HepG2 (cell line): ENCODE measurements around the gene TIMM10. TPM values are rescaled to one million over a fixed set of nuclear protein-coding genes. Genes with fewer than 3 reads are reported as not detected.
A peak's percentile ranks its signal among the peaks of the same experiment; 100 is the strongest.

Experiments
- HNF4A ChIP-seq: sonication (generic); formaldehyde crosslinking; IDR thresholded peaks from 2 replicates; pipeline ENCODE4 v1.4.0; 2020; ENCODE audit warnings: missing genetic modification reagents
- THYN1 ChIP-seq: sonication (generic); formaldehyde crosslinking; IDR thresholded peaks from 2 replicates; pipeline ENCODE4 v1.8.1; 2023; ENCODE audit warnings: low read depth, mild to moderate bottlenecking, moderate library complexity, missing genetic modification reagents, borderline replicate concordance
- ZNF839 ChIP-seq: sonication (generic); formaldehyde crosslinking; IDR thresholded peaks from 2 replicates; pipeline ENCODE4 v1.4.0; 2020; ENCODE audit warnings: missing genetic modification reagents, mild to moderate bottlenecking, borderline replicate concordance
- polyA plus RNA-seq, 8 experiments: library from polyadenylated mRNA; depleted of rRNA in 3 of 8; stranded (reverse) in 7 of 8; unstranded in 1 of 8; fragments of >200 nt; fragmentation: Illumina TruSeq in 4 of 8; extraction: Trizol in 4 of 8; gene quantifications; 2 replicates each; pipeline versions ENCODE4 v1.2.1 to v1.2.3, GENCODE V29; 2011 to 2016; ENCODE audit warnings: low read depth in 4 of 8, missing spikeins in 1 of 8, mixed read lengths in 1 of 8; ENCODE audit not compliant: insufficient read depth in 1 of 8
- total RNA-seq, 5 experiments: library from RNA; depleted of rRNA; stranded (reverse); fragments of >200 nt; fragmentation: Illumina TruSeq; extraction: Trizol; gene quantifications; 2 replicates each; pipeline ENCODE4 v1.2.3, GENCODE V29; 2016; ENCODE audit warnings: low read depth in 1 of 5
- TF ChIP-seq, protein P1 (sequence below): sonication (generic); formaldehyde crosslinking; IDR thresholded peaks from 2 replicates; pipeline ENCODE4 v1.4.0; 2020; ENCODE audit warnings: missing genetic modification reagents
- TF ChIP-seq, protein P2 (sequence below): sonication (generic); formaldehyde crosslinking; IDR thresholded peaks from 2 replicates; pipeline ENCODE4 v1.8.0; 2022; ENCODE audit warnings: mild to moderate bottlenecking, missing genetic modification reagents
- TF ChIP-seq, protein P3 (sequence below), 2 experiments: fragments of 450-650 bp in 1 of 2; sonication (generic) in 1 of 2; formaldehyde crosslinking in 1 of 2; IDR thresholded peaks; 2 replicates each; pipeline versions ENCODE4 v1.6.1 to v1.8.0; 2016 to 2022; ENCODE audit warnings: antibody characterized with exemption in 1 of 2, mild to moderate bottlenecking in 1 of 2, missing genetic modification reagents in 1 of 2
- TF ChIP-seq, protein P4 (sequence below): sonication (generic); formaldehyde crosslinking; IDR thresholded peaks from 2 replicates; pipeline ENCODE4 v1.5.0; 2020; ENCODE audit warnings: mild to moderate bottlenecking, missing genetic modification reagents

The TIMM10 gene
- total and polyA plus RNA-seq, 2 of the 13 experiments (the other 11 are each of a cell fraction or from before 2014, with no cell fraction given) = 67.8 to 82.2 TPM

DNA sequence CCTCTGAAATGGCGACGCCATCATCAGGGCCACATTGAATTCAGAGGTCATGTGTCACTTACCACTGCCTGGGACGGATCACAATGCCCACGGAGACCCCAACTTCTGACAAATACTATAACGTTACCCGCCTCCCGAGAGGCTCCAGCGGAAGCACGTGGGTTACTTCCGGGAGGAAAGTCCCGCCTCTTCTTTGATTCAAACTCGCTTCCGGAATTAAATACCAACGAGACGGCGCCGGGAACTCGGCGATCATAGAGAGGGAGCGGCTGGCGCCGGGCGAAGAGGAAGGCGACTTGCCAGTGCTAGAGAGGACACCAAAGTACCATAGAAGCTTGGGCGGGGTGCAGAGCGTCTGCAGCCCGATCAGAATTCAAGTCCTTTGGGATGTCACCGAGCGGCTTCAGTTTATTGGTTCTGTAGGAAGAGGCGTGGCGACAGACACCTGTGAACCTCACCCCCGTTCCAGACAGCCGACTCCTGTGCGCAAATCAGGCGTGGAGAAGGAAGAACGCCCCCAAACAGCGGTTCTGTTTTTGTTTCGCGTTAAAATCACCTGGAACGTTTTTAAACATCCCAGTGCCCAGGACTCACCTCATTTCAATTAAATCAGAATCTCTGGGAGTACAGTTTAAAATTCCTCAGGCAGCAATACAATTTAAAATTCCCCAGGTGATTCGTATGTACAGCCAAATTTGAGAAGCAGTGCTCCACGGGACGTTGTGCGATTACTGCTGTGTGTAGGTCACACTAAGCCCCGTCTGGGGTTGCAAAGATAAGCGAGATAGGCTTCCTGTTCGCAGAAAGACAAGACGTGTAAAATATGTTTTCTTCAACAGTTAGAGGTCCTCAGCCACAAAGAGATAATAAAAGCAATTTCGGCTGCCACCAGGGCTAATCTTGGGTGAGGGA is at the start of gene TIMM10 (continued):
- TF ChIP-seq, protein P1, sequence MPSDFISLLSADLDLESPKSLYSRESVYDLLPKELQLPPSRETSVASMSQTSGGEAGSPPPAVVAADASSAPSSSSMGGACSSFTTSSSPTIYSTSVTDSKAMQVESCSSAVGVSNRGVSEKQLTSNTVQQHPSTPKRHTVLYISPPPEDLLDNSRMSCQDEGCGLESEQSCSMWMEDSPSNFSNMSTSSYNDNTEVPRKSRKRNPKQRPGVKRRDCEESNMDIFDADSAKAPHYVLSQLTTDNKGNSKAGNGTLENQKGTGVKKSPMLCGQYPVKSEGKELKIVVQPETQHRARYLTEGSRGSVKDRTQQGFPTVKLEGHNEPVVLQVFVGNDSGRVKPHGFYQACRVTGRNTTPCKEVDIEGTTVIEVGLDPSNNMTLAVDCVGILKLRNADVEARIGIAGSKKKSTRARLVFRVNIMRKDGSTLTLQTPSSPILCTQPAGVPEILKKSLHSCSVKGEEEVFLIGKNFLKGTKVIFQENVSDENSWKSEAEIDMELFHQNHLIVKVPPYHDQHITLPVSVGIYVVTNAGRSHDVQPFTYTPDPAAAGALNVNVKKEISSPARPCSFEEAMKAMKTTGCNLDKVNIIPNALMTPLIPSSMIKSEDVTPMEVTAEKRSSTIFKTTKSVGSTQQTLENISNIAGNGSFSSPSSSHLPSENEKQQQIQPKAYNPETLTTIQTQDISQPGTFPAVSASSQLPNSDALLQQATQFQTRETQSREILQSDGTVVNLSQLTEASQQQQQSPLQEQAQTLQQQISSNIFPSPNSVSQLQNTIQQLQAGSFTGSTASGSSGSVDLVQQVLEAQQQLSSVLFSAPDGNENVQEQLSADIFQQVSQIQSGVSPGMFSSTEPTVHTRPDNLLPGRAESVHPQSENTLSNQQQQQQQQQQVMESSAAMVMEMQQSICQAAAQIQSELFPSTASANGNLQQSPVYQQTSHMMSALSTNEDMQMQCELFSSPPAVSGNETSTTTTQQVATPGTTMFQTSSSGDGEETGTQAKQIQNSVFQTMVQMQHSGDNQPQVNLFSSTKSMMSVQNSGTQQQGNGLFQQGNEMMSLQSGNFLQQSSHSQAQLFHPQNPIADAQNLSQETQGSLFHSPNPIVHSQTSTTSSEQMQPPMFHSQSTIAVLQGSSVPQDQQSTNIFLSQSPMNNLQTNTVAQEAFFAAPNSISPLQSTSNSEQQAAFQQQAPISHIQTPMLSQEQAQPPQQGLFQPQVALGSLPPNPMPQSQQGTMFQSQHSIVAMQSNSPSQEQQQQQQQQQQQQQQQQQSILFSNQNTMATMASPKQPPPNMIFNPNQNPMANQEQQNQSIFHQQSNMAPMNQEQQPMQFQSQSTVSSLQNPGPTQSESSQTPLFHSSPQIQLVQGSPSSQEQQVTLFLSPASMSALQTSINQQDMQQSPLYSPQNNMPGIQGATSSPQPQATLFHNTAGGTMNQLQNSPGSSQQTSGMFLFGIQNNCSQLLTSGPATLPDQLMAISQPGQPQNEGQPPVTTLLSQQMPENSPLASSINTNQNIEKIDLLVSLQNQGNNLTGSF (CRISPR knock-in tag) = no peak
- TF ChIP-seq HNF4A (CRISPR knock-in tag) = peak; percentile 38; the same call in 1 of the 2 replicates
- TF ChIP-seq, protein P2, sequence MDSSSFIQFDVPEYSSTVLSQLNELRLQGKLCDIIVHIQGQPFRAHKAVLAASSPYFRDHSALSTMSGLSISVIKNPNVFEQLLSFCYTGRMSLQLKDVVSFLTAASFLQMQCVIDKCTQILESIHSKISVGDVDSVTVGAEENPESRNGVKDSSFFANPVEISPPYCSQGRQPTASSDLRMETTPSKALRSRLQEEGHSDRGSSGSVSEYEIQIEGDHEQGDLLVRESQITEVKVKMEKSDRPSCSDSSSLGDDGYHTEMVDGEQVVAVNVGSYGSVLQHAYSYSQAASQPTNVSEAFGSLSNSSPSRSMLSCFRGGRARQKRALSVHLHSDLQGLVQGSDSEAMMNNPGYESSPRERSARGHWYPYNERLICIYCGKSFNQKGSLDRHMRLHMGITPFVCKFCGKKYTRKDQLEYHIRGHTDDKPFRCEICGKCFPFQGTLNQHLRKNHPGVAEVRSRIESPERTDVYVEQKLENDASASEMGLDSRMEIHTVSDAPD (CRISPR knock-in tag) = peak; percentile 22; the same call in 1 of the 2 replicates
- no peak for TF ChIP-seq ZNF839 (CRISPR knock-in tag)
- TF ChIP-seq, protein P3, sequence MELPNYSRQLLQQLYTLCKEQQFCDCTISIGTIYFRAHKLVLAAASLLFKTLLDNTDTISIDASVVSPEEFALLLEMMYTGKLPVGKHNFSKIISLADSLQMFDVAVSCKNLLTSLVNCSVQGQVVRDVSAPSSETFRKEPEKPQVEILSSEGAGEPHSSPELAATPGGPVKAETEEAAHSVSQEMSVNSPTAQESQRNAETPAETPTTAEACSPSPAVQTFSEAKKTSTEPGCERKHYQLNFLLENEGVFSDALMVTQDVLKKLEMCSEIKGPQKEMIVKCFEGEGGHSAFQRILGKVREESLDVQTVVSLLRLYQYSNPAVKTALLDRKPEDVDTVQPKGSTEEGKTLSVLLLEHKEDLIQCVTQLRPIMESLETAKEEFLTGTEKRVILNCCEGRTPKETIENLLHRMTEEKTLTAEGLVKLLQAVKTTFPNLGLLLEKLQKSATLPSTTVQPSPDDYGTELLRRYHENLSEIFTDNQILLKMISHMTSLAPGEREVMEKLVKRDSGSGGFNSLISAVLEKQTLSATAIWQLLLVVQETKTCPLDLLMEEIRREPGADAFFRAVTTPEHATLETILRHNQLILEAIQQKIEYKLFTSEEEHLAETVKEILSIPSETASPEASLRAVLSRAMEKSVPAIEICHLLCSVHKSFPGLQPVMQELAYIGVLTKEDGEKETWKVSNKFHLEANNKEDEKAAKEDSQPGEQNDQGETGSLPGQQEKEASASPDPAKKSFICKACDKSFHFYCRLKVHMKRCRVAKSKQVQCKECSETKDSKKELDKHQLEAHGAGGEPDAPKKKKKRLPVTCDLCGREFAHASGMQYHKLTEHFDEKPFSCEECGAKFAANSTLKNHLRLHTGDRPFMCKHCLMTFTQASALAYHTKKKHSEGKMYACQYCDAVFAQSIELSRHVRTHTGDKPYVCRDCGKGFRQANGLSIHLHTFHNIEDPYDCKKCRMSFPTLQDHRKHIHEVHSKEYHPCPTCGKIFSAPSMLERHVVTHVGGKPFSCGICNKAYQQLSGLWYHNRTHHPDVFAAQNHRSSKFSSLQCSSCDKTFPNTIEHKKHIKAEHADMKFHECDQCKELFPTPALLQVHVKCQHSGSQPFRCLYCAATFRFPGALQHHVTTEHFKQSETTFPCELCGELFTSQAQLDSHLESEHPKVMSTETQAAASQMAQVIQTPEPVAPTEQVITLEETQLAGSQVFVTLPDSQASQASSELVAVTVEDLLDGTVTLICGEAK (IDR thresholded peaks at IDR 0.05) = peak; percentile 43; the same call in 1 of the 2 replicates
- TF ChIP-seq, protein P3 (CRISPR knock-in tag; IDR thresholded peaks at IDR 0.05) = no peak; the same call in 1 of the 2 replicates
- TF ChIP-seq, protein P4, sequence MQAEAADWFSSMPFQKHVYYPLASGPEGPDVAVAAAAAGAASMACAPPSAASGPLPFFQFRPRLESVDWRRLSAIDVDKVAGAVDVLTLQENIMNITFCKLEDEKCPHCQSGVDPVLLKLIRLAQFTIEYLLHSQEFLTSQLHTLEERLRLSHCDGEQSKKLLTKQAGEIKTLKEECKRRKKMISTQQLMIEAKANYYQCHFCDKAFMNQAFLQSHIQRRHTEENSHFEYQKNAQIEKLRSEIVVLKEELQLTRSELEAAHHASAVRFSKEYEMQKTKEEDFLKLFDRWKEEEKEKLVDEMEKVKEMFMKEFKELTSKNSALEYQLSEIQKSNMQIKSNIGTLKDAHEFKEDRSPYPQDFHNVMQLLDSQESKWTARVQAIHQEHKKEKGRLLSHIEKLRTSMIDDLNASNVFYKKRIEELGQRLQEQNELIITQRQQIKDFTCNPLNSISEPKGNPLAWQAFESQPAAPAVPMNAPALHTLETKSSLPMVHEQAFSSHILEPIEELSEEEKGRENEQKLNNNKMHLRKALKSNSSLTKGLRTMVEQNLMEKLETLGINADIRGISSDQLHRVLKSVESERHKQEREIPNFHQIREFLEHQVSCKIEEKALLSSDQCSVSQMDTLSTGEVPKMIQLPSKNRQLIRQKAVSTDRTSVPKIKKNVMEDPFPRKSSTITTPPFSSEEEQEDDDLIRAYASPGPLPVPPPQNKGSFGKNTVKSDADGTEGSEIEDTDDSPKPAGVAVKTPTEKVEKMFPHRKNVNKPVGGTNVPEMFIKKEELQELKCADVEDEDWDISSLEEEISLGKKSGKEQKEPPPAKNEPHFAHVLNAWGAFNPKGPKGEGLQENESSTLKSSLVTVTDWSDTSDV = no peak
- TF ChIP-seq THYN1 = no peak
